ENCODE results near the gene ZNF79.

Gene ZNF79

GRCh38 chr9:127467621-127468020, 43.4 kb downstream of the ZNF79 start:
- Histone ChIP-seq H3K27ac (no peak overlapping the region), H3K4me3 (no peak overlapping the region)
- no peak for TF ChIP-seq CTCF (IDR thresholded peaks at IDR 0.05)
- DNase-seq (ENCODE audit: low spot score): no peak

GRCh38 chr9:127470662-127471061, 46.5 kb downstream of the ZNF79 start:
- no peak for DNase-seq (ENCODE audit: low spot score)
- H3K27ac ChIP-seq: no peak overlapping the region
- no peak overlapping the region for H3K4me3 ChIP-seq
- no peak for TF ChIP-seq CTCF (IDR thresholded peaks at IDR 0.05)

- no peak for TF ChIP-seq CTCF (IDR thresholded peaks at IDR 0.05)
- no peak for DNase-seq (ENCODE audit: low spot score)
- H3K27ac ChIP-seq: no peak overlapping the region
- no peak overlapping the region for H3K4me3 ChIP-seq
Measured at GRCh38 chr9:127473501-127473900, 49.3 kb downstream of the ZNF79 start.

- DNase-seq (ENCODE audit: low spot score): no peak
- no peak overlapping the region for H3K27ac ChIP-seq
- no peak overlapping the region for H3K4me3 ChIP-seq
- TF ChIP-seq CTCF (IDR thresholded peaks at IDR 0.05): no peak
Measured at GRCh38 chr9:127473932-127474331, 49.8 kb downstream of the ZNF79 start.

- Histone ChIP-seq H3K27ac (no peak overlapping the region), H3K4me3 (no peak overlapping the region)
- no peak for DNase-seq (ENCODE audit: low spot score)
- no peak for TF ChIP-seq CTCF (IDR thresholded peaks at IDR 0.05)
Measured at GRCh38 chr9:127474592-127474991, 50.4 kb downstream of the ZNF79 start.

GRCh38 chr9:127479507-127480081, 55.4 kb downstream of the ZNF79 start:
- no peak for TF ChIP-seq CTCF (IDR thresholded peaks at IDR 0.05)
- Histone ChIP-seq H3K4me3 (no peak overlapping the region), H3K27ac (no peak overlapping the region)
- DNase-seq (ENCODE audit: low spot score): no peak

GRCh38 chr9:127482662-127483061, 58.5 kb downstream of the ZNF79 start:
- TF ChIP-seq CTCF (IDR thresholded peaks at IDR 0.05): no peak
- Histone ChIP-seq H3K27ac (no peak overlapping the region), H3K4me3 (no peak overlapping the region)
- no peak for DNase-seq (ENCODE audit: low spot score)
